Activated CD4-positive, CD25-positive, alpha-beta regulatory T cell (primary cell): Measurements from ENCODE around the gene USP5.
A peak's percentile ranks its signal among the peaks of the same experiment; 100 is the strongest.

Experiments used
- DNase-seq, 4 experiments: peaks; one replicate each; lab custom pipeline; 2025; lab: John Stamatoyannopoulos, UW

The USP5 gene

DNA sequence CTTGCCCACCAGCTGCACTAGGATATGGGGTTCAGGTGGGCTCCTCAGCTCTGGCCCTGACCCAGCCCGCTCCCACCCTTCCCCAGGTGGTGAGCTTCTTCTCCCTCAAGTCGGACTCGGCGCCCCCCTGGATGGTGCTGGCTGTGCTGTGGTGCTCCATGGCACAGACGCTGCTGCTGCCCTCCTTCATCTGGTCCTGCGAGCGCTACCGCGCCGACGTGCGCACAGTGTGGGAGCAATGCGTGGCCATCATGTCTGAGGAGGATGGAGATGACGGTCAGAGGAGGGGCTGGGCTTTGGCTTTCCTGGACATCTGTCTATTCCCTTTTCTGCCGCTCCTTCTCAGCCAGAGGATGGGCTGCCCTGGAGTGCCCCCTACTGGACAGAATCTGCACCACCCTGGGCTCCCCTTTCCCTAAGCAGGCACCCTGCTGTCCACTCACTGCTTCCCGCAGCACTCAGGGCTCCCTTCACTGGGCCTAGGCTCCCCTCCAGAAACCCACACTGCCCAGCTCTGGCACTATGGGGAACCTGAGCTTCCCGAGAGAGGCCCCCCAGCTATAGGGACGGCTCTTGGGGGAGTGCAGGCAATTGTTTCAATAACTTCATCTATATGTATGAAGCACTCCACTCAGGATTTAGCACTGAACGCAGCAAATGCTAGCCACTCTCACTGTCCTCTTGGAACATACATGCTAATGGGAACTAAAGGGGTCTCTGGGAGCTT lies 26.4 kb upstream of the USP5 start:
- DNase-seq, result peak; percentile 50 to 75 (median 62)

DNA sequence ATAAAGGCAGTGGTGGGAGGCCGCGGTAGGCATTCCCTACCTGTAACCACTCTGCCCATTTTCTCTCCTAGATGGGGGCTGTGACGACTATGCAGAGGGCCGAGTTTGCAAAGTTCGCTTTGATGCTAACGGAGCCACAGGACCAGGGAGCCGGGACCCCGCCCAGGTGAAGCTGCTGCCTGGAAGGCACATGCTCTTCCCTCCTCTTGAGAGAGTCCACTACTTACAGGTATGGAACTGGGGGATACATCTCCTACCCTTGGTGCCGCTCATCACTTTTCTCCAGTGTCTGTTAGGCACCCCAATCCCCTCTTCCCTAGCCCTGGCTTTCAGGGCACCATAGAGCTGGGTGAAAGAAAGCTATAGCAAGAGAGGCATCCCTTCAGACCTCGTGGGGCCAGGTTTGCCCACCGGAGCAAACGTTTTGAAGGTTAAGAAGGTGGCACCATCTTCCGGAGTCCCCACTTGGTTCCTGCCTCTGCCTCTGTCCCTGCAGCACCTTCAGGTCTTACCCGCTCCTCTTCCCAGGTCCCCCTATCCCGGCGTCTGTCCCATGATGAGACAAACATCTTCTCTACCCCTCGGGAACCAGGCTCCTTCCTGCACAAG lies 25.7 kb upstream of the USP5 start:
- DNase-seq, result no peak

DNA sequence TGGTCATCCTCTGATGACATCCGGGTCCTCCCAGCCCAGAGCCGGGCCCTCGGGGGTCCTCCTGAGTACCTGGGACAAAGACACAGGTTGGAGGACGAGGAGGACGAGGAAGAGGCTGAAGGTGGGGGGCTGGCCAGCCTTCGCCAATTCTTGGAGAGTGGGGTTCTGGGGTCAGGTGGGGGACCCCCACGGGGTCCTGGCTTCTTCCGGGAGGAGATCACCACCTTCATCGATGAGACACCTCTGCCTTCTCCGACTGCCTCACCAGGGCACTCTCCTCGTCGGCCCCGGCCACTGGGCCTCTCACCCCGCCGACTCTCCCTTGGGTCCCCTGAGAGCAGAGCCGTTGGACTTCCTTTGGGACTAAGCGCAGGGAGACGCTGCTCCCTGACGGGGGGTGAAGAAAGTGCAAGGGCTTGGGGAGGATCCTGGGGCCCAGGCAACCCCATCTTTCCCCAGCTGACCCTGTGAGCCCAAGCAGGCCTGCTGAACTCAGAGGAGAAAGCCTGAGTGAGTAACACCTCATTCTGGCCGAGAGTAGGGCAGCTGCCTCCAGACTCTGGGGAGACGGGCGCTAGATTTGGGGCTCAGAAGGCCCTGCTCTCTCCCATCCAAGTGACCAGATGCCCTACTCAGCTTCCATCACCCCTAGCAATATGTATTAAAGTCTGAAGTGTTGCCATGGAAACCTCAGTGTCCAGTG lies 25.1 kb upstream of the USP5 start:
- DNase-seq, result no peak

DNA sequence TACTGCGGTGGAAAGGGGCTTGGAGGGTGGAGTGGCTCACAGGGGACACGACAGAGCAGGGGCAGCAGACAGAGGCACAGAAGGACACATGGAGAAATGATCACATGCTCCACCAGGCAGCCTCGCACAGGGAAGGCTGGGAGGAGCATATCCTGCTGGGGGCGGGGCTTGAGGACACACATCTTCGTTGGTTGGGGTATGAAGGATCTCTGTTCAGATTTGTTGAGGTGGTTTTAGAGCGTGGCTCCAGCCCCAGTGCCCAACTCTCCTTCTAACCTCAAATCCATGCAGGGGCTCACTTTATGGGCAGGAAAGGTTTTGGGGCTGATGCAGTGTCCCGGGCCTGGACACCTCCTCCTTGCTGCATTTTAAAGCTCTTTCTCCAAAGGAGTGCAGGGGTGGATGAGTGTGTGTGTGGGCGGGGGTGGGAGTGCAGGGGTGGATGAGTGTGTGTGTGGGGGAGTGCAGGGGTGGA lies 24.5 kb upstream of the USP5 start:
- peak in 1 of 4 experiments; percentile 21 for DNase-seq

DNA sequence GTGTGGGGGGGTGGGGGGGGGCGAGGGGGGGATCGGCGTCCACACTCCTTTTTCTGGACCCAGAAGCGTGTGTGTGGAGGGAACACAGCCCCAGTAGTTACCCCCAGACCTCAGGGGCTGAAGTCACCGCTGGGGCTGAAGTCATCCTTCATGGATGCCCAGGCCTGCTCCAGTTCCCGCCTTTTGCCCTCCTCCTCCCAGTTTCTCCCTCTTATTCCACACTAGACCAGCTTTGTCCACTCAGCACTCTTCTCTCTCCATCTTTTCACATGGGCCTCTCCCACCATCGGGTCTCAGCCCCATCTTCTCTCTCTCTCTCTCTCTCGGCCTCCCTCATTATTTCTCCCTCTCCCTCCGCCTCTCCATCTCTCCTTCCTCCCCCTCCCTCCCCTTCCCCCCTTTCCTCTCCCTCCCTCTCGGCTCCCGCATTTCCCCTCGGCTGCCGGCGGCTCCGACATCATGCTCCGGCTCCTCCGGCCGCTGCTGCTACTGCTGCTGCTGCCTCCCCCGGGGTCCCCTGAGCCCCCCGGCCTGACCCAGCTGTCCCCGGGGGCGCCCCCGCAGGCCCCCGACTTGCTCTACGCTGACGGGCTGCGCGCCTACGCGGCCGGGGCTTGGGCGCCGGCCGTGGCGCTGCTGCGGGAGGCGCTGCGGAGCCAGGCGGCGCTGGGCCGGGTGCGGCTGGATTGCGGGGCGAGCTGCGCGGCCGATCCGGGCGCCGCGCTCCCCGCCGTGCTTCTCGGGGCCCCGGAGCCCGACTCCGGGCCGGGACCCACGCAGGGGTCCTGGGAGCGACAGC lies 23.8 kb upstream of the USP5 start, which contains the start of gene P3H3:
TSS of gene P3H3 (plus strand) at position 426 of the 799 bp plus-strand sequence. CDS start at position 460, 34 bp downstream.
- DNase-seq, result no peak

DNA sequence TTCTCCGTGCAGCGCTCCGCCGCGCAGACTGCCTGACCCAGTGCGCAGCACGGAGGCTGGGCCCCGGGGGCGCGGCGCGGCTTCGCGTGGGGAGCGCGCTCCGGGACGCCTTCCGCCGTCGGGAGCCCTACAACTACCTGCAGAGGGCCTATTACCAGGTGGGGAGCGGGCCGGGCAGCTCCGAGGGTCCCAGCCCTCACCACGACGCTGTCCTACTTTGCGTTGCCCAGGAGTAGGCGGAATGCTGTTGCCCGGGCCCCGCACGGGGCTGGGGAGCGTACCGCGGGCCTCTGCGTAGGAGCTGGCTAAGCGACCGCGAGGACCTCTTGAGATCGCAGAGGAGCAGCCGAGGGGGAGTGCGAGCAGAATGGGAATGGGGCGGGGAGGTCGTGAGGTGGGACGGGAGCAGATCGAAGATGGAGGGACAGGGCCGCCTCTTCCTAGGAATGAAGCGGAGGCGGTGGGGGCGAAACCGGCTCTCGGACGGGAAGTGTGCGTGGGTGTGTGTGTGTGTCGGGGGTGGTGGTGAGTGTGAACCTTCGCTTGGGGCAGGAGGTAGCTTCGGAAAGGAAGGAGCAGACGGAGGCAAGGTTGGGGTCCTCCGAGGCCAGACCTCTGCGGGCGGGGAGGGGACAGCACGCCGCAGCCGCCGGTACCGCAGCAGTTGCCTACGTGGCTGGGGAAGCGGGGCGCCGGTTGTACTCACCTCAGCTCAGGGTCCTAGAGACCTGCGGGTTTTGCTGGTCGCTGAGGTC lies 23.0 kb upstream of the USP5 start:
- DNase-seq, result no peak

DNA sequence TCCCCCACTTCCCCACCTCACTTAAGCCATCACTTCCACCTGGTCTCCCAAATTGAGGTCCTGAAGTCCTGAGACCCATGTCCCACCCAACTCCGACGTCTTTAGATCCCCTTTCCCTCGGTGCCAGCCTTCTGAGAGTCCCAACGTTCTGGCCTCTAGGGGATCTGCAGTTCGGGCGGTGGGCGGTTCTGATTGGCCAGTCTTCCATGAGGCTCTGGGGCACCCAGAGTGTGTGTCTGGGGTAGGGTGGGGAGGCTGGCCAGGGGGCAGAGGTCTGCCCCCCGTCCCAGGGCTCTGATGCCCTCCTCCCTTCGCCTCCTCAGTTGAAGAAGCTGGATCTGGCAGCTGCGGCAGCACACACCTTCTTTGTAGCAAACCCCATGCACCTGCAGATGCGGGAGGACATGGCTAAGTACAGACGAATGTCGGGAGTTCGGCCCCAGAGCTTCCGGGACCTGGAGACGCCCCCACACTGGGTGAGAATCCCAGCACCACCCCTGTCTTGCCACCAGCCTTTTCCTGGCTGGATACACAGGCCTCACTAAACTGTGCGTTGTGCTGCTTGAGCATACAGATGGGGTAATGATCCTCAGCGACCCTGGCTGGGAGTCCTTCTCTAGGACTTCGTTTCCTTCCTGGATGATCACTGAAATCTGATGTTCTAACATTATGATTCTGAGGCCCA lies 22.3 kb upstream of the USP5 start:
- no peak for DNase-seq

DNA sequence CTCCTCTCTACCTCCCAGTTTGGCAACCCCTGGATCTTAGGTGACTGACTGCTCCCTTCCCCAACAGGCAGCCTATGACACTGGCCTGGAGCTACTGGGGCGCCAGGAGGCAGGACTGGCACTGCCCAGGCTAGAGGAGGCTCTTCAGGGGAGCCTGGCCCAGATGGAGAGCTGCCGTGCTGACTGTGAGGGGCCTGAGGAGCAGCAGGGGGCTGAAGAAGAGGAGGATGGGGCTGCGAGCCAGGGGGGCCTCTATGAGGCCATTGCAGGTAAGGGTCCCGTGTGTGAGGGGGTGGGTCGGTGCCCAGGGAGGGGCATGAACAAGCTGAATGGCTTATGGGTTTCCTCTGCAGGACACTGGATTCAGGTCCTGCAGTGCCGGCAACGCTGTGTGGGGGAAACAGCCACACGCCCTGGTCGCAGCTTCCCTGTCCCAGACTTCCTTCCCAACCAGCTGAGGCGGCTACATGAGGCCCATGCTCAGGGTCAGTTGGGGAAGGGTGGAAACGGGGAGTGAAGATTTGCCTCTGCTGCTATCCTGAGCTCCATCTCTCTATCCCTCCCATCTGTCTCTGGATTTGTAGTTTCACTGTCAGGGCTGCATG lies 21.6 kb upstream of the USP5 start:
- DNase-seq, result no peak

DNA sequence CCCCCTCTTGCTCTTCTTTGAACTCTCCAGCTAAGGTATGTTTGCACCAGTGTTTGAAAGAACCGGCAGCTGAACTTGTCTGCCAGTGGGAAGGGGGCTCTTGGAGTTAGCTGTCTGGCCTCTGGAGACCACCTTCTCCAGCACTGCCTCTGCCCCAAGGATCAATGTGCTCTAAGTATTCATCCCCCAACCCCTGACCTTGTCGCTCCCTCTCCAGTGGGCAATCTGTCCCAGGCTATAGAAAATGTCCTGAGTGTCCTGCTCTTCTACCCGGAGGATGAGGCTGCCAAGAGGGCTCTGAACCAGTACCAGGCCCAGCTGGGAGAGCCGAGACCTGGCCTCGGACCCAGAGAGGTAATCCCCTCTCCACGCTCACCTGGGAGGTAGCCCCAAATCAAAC lies 21.0 kb upstream of the USP5 start:
- DNase-seq, result no peak

DNA sequence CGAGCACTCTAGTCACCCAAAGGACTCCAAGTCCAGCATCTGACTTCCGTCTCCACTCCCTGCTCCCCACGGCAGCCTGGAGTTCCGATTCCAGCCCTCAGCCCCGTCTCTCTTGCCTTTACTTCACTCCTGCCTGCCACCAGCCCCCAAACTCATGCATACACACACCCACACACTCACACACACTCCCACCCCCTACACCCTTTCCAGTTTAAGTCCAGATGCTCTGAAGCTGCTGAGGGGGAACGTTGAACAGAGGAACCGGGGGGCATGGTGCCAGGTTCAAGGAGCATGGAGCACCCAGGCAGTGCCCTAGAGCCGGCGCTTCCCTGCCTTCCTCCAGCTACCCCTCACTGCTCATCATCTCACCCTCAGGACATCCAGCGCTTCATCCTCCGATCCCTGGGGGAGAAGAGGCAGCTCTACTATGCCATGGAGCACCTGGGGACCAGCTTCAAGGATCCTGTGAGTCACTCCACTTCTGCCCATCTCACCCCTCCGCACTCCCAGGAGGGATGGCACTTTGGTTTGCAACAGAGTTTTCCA lies 20.4 kb upstream of the USP5 start:
- DNase-seq, result no peak

DNA sequence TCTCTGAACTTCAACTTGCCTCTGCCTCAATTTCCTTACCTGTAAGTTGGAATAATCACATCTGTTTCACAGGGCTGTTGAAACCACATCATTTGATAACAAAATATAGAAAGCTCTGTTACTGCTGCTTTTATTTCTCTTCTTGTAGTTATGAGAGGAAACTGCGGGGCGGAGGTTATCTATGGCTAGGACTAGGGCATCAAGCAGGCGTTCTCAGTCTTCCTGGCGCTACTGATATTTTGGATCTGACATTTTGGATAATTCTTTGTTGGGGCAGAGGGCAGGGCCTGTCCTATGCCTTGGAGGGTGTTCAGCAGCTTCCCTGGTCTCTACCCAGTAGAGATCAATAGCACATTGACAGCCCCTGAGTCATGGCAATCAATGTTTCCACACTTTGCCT lies 19.8 kb upstream of the USP5 start:
- no peak for DNase-seq

DNA sequence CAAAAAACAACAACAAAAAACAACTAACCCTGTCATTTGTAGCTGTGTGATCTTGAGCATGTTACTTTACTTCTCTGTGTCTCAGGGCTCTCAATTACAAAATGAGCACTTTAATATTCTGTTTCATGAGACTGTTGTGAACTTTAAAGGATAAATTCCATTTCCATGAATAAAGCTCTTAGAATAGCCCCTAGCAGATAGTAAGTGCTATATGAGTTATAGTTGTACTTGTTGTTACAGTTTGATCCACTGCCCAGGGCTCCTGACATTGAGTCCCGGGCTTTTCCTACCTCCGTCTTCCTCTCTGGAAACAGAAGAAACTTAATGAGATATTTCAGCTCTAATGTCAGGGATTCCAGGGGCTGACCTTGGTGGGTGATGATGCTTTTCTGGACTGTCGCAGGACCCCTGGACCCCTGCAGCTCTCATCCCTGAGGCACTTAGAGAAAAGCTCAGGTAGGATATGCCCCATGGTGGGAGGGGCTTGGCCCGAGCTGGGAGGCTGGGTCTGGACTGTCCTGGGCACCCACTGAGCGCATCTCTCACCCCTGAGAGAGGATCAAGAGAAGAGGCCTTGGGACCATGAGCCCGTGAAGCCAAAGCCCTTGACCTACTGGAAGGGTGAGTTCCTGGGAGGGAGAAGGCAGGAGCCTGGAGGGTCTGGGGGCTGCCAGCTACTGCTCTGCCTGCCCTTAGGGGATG lies 18.6 kb upstream of the USP5 start:
- DNase-seq, result no peak

DNA sequence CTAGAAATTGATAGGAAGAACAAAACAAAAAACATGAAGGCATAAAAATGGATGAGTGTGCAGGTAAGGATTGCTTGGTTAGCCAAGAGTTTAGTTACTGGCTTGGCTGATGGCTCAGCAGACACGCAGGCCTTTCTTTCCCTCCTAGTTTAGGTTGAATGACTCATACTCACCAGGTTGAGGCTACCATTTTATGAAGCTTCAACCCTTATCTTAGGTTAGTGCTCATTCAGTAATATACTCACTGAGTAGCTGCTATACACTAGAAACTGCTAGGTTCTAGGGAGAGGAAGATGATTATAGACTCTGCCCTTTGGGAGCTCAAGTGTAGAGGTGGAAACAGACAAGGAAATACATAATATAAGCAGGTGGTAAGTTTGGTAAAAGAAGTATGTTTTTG lies 17.7 kb upstream of the USP5 start:
- no peak for DNase-seq

DNA sequence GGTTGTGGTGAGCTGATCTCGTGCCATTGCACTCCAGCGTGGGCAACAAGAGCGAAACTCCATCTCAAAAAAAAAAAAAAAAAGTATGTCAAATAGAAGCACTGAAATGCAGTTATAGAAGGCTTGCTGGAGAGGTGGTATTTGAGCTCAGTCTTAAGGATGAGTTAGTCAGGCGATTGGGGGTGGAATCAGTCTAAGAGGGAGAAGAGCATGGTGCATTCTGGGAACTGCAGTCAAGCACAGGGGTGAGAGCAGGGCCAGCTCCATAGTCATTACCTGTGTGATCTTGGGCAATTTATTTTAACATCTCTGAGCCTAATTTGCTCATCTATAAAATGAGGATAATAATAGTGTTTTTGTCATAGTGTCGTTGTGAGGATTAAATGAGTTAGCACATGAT lies 17.1 kb upstream of the USP5 start:
- DNase-seq, result no peak

DNA sequence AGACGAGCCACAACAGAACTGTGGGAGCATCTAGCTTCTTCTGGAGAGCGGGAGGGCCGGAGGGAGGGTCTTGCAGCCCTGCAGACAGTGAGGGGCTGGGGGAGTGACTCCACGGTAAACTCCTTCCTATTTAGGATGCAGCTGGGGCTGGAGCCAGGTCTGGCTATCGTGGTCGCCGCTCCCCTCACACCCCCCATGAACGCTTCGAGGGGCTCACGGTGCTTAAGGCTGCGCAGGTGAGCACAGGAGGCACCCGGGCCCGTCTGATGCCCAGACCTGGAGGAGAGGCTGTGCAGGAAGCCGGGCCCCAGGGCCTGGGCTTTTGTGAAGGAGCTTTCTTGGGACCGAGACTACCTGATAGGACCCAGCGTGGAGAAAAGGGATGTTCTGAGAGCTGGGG lies 15.1 kb upstream of the USP5 start:
- DNase-seq, result no peak

DNA sequence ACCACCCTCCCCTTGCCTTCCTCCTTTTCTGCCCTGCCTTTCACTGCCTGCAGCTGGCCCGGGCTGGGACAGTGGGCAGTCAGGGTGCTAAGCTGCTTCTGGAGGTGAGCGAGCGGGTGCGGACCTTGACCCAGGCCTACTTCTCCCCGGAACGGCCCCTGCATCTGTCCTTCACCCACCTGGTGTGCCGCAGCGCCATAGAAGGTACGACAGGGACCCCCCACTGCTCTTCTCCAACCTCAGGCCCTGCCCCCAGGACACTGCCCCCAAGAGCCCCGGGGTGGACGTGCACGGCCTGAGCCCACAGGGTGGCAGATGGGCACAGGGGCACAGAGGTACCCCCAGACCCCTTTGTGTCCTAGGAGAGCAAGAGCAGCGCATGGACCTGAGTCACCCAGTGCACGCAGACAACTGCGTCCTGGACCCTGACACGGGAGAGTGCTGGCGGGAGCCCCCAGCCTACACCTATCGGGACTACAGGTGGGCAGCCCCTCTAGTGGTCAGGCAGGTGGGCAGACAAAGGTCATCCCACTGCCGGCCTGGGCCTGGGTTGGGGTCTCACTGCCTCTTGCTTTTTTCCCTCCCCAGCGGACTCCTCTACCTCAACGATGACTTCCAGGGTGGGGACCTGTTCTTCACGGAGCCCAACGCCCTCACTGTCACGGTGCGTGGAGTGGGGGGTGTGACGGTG lies 14.4 kb upstream of the USP5 start:
- DNase-seq, result no peak

DNA sequence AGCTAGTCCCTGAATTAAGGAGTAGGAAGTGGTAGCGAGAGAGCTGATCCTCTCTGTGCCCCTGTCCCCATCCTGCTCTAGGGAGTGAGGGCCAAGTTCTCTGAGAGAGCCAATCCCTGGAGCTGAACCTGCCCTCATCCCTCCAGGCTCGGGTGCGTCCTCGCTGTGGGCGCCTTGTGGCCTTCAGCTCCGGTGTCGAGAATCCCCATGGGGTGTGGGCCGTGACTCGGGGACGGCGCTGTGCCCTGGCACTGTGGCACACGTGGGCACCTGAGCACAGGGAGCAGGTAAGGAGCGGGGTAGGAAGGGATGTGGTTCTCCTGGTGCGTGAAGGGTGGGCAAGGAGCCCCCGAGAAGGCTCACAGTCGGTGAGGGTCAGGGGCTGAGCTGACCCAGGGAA lies 13.1 kb upstream of the USP5 start:
- no peak for DNase-seq

DNA sequence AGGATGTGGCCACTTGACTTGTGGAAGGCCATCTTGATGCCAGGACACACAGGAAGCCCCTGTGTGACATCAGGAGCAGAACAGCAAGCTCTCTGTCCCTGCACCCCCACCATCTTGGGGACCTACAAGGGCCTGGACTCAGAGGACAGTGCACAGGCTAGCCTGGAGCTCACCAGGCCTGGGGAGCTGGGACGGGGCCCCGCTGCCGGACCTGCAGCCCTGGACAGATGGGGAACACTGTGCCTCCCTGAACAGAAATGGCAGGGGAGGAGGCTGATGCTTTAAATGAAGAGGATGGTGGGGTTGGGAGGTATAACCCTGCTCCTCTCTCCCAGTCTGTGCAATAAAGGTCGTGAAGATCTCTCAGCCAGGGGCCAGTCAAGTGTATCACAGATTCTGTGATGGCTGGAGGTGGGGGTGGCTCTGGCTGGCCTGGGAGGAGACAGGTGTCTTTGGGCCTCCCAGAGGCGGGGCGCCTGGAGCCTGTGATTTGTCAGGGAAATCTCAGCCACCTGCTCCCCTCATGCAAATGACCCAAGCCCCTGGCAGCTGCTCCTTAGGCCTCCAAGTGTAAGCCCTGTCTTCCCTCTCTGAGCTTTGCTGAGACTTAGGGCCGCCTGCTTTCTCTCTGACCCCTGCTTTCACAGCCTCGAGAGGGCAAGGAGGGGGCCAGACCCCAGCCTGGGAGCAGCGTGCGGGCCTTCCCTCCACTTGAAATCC lies 12.3 kb upstream of the USP5 start:
- DNase-seq, result no peak
